CD4-positive, alpha-beta T cell treated with Interleukin-4 for 4 hours (primary cell): ENCODE measurements around the gene LPCAT1.
"Not testable (repeated sequence)": the region's sequence is repeated elsewhere in the genome, so short reads cannot be mapped to it uniquely, and the experiment has no call there.

Experiments
- DNase-seq: peaks from one replicate; pipeline ENCODE4 v3.0.0-alpha.2; 2020

LPCAT1 gene

DNA sequence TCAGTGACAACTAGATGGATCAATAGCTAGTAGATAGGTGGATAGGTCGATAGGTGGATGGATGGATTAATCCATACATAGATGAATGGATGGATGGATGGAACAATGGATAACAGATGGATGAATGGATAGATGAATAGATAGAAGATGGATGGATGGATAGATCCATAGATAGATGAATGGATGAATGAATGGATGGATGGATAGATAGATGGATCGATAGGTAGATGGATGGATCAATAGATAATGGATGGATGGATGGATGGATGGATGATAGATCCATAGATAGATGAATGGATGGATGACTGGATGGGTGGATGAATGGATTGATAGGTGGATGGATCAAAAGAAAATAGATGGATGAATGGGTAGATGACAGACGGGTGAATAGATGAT lies 83.7 kb downstream of the LPCAT1 start:
- no peak for DNase-seq

DNA sequence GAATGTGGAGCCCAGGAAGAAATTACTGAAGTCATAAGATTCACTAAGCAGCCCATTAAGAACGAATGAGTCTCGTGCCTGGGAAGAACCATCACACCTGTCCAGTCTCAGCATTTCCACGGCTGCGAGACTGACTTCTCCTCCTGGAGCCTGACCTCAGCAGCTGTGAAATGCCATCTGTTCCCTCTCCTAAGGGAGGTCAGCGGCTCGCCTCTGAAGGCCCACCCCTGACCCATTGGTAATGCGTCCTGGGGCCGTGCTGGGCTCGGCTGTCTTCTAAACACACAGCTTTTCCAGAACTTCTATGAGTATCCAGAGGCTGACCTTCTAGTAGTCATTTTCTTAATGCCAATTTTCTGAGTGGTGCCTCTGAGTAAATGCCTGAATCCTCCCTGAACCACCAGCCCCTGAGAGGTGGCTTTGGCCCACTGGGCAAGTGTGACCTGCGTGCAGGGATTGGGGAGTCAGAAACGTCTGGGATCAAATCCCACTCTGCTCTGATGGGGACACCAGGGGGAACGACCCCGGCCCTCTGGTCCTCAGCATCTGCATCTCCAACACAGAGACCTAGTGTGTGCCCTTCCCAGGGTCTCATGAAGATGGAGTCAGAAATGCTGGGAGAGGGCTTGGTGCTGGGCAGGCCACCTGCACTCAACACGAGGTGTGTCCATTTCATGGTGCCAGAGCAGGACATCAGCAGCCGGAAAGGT lies 84.2 kb downstream of the LPCAT1 start:
- no peak for DNase-seq

GRCh38 chr5:1438871-1439270 lies 84.9 kb downstream of the LPCAT1 start:
- no peak for DNase-seq

- DNase-seq = no peak
Observed at GRCh38 chr5:1437876-1438559, 85.7 kb downstream of the LPCAT1 start.

DNA sequence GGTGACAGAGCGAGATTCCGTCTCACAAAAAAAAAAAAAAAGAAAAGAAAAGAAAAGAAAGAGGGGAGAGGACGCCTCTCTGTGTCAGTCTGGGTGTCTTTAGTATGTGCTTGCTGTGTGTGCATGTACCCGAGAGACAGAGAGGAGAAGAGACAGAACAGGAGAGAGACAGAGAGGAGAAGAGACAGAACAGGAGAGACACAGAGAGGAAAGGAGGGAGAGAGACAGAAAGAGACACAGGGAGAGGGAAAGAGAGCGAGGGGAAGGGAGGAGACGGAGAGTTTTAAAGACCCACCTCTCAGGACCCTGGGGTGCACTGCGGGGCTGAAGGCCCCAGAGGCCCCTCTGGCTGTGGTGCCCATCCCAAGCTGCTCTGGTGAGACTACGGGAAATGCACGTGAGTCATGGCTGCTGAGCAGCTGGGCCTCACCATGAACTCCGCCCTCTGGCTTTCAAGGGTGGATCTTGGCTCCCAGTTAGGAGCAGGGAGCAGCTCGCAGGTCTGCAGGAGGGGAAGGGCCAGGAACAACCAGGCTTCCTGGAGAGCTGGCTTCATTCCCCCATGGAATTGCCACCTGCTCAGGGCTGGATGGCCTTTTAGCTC lies 86.4 kb downstream of the LPCAT1 start:
- no peak for DNase-seq

GRCh38 chr5:1436681-1437080 lies 87.1 kb downstream of the LPCAT1 start:
- no peak for DNase-seq

DNA sequence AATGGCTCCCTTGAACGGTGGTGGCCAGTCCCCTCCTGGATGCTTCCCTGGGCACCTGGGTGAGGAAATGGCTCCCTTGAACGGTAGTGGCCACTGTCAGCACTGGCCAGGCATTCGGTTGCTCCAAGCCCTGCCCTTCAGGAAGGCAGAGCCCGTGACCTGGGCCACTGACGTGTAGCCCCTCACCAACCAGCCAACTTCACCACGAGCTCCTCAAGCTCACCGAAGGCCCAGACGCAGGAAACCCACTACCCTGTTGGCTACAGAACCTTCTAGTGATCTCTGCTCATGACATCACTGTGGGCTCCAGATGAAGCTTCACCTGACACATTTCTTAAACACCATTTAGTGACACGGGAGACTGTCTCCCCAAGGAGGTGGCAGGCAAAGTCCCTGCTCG lies 87.7 kb downstream of the LPCAT1 start:
- DNase-seq = no peak

DNA sequence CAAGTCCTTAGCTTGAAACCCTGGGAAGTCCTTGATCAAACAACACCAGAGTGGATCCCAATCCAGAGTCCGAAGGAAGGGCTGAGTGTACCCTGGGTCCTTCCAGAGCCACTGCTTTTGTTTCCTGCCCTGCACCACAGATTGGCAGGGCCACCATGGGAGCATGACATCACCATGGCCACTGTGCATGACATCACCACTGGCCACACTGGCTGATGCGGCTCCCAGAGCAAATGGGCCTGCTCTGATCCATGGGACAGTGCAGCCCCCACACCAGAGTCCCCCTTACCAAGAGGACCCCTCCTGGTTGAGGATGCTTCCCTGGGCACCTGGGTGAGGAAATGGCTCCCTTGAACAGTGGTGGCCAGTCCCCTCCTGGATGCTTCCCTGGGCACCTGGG lies 88.4 kb downstream of the LPCAT1 start:
- DNase-seq = no peak

GRCh38 chr5:1432296-1432695 lies 91.5 kb downstream of the LPCAT1 start:
- DNase-seq = no peak

- no peak for DNase-seq
Observed at GRCh38 chr5:1431896-1432295, 91.9 kb downstream of the LPCAT1 start.

DNA sequence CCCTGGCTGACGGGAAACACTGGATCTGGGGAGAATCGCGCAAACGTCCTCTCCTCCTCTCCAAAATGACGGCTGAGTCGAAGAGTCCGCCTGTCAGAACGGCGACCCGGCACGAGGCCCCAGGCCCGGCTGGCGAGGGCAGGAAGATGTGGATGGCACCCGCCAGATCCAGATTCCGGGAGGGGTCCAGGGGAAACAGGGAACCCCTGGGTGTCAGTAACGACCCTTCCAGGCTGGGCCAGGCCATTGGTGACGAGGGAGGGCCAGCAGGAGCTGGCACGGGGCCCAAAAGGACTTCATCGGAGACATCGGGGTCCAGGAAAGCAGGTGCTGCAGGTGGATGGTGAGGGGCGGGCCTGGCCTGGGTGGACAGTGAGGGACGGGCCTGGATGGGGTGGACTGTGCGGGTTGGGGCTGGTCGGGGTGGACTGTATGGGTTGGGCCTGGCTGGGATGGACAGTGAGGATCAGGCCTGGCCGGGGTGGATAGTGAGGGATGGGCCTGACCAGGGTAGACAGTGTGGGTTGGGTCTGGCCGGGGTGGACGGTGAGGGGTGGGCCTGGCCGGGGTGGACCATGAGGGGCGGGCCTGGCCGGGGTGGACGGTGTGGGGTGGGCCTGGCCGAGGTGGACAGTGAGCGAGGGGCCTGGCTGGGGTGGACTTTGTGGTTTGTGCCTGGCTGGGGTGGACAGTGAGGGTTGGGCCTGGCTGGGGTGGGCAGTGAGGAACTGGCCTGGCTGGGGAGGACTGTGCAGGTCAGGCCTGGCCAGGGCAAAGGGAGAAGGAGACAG lies 92.5 kb downstream of the LPCAT1 start:
- no peak for DNase-seq

- no peak for DNase-seq
Observed at GRCh38 chr5:1430121-1430795, 93.5 kb downstream of the LPCAT1 start.

DNA sequence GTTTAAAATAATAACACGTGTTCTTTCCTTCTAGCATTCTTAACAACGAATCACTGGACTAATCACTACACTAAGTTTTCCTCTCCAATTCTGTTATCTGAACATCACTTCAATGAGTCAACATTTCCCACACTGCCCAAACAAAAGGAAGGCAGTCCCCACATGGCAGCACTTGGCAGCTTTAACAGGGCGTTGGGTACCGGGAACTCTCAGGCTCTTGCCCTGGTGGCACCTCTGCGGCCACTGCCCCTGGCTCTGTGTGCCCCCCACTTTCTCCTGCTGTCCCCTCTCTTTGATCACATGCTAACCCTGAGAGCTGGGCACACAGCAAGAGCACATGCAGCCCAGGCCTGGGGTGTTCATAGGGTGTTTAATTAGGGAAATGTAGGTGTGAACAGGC lies 94.3 kb downstream of the LPCAT1 start:
- DNase-seq = no peak

DNA sequence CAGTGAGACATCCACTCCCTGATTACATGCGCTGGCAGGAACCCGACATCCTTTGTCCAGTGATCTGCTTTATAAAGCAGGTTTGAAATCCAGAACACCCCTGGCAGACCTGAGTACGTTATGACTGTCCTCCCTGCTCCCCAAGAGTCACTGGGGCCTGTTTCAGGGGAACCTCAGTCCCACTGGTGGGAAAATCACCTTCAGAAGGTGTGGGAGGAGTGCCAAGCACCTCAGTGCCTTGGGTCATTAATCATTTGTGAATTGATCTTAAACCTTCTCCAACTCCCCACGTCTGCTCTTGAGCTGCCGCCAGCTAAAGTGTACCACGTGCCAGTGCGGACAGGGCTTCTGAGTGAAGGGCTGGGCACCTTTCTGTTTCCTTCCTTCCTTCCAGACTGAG lies 94.7 kb downstream of the LPCAT1 start:
- DNase-seq = no peak

DNA sequence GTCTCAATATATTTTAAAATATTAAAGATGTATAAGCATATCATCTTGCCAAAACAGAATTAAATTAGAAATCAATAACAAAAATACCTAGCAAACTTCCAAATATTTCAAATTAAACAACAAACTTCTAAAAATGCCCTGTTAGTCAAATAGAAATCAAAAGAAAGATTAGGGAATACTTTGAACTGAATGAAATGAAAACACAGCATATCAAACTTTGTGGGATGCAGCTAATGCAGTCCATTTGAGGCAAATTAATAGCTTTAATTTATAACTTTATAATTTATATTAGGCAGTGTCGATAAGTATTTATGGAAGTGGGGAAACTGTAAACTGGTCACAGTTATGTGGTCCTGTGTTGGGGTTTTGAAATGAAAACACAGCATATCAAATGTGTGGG lies 95.7 kb downstream of the LPCAT1 start:
- DNase-seq = no peak

DNA sequence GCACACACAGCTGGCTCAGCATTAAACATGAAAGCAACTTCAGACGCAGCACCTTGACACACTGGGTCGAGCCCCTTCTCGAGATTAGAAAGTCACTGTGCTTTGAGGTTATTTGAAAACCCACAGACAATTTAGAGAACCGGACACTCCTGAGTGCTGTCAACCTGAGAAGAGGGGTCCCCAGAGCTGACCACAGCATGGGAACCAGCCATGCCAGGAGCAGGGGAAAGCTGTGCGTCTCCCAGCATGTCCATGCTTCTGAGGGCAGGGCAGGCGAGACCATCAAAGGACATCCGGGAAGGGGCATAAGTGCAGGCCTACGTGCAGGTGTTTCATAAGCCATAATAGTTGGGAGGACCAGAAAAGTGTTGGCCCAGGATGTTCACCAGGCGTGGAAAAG lies 99.0 kb downstream of the LPCAT1 start:
- no peak for DNase-seq

- DNase-seq = no peak
Observed at GRCh38 chr5:1423901-1424603, 99.7 kb downstream of the LPCAT1 start.

DNA sequence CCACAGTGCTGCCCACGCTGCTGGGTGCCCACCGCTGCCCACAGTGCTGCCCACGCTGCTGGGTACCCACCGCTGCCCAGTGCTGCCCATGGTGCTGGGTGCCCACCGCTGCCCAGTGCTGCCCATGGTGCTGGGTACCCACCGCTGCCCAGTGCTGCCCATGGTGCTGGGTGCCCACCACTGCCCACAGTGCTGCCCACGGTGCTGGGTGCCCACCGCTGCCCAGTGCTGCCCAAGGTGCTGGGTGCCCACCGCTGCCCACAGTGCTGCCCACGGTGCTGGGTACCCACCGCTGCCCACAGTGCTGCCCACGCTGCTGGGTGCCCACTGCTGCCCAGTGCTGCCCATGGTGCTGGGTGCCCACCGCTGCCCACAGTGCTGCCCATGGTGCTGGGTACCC lies 101.2 kb downstream of the LPCAT1 start:
- DNase-seq = not testable (repeated sequence)

- DNase-seq = no peak
Observed at GRCh38 chr5:1421521-1422341, 102.0 kb downstream of the LPCAT1 start.

GRCh38 chr5:1420211-1421195 lies 103.3 kb downstream of the LPCAT1 start:
- no peak for DNase-seq
